ENCODE data around the gene PRKCZ. TPM values are rescaled to one million over a fixed set of nuclear protein-coding genes. Genes with fewer than 3 reads are reported as not detected.

PRKCZ gene
- polyA plus RNA-seq, 3 donors from 2014 or later, result 7.5 to 14.0 (median 9.4) TPM

GRCh38 chr1:2232916-2233438, 182.8 kb downstream of the PRKCZ start:
- peaks cover 0 to 3% (median 0%) of the 10 kb centered on the region in 3 donors for H3K36me3 Mint-ChIP-seq
- H3K4me1 Mint-ChIP-seq, result peaks cover 82 to 85% of the 10 kb centered on the region in 2 donors
- DNase-seq, result peak in 1 of 3 donors; percentile 10
- H3K9me3 Mint-ChIP-seq, result peaks cover 0 to 3% (median 0%) of the 10 kb centered on the region in 6 donors
- peaks cover 61 to 87% (median 84%) of the 10 kb centered on the region in 3 donors for H3K27me3 Mint-ChIP-seq (ENCODE audit: low read depth in 3 of 3)
- H3K27ac Mint-ChIP-seq, result peak overlapping the region; percentile 9 to 100 (median 98)
- peak overlapping the region; percentile 45 to 95 (median 88) for H3K4me3 Mint-ChIP-seq

- DNase-seq, result peak in 1 of 3 donors; percentile 7
- peak overlapping the region; percentile 29 to 100 (median 98) for H3K27ac Mint-ChIP-seq
- peaks cover 61 to 92% (median 89%) of the 10 kb centered on the region in 3 donors for H3K27me3 Mint-ChIP-seq (ENCODE audit: low read depth in 3 of 3)
- H3K4me1 Mint-ChIP-seq, result peaks cover 82 to 85% of the 10 kb centered on the region in 2 donors
- H3K9me3 Mint-ChIP-seq, result peaks cover 0 to 3% (median 0%) of the 10 kb centered on the region in 6 donors
- H3K36me3 Mint-ChIP-seq, result peaks cover 0 to 3% (median 0%) of the 10 kb centered on the region in 3 donors
- H3K4me3 Mint-ChIP-seq, result peak overlapping the region; percentile 45 to 91 (median 64)
Observed at GRCh38 chr1:2233468-2233867, 183.3 kb downstream of the PRKCZ start.

GRCh38 chr1:2233997-2234761, 184.0 kb downstream of the PRKCZ start:
- Mint-ChIP-seq H3K27me3 (ENCODE audit: low read depth in 3 of 3) (peaks cover 59 to 92% (median 90%) of the 10 kb centered on the region in 3 donors), H3K9me3 (no peaks in the 10 kb centered on the region), H3K4me3 (peak overlapping the region; percentile 81 to 91 (median 86))

GRCh38 chr1:2234762-2235113, 184.5 kb downstream of the PRKCZ start:
- DNase-seq, result peak; percentile 82 to 85 (median 84)
- Mint-ChIP-seq H3K36me3 (peaks cover 0 to 3% (median 0%) of the 10 kb centered on the region in 3 donors), H3K9me3 (no peaks in the 10 kb centered on the region), H3K4me1 (peaks cover 82 to 83% of the 10 kb centered on the region in 2 donors), H3K4me3 (peak overlapping the region; percentile 81 to 91 (median 86)), H3K27me3 (ENCODE audit: low read depth in 3 of 3) (peaks cover 62 to 92% (median 90%) of the 10 kb centered on the region in 3 donors), H3K27ac (peak overlapping the region; percentile 88 to 100 (median 98))

More at GRCh38 chr1:2233997-2234761, 184.0 kb downstream of the PRKCZ start:
- H3K27ac Mint-ChIP-seq, result peak overlapping the region; percentile 88 to 100 (median 98)
- H3K36me3 Mint-ChIP-seq, result peaks cover 0 to 3% (median 0%) of the 10 kb centered on the region in 3 donors
- H3K4me1 Mint-ChIP-seq, result peaks cover 82 to 84% of the 10 kb centered on the region in 2 donors
- peak; percentile 94 for DNase-seq

Other genes starting within 250 kb of the PRKCZ start
- 100 to 1,000 TPM in 1 of 3 donors, 10 to 100 TPM in 2; 53.4 to 111 (median 98.7) TPM for gene GNB1, start 159.3 kb upstream of the PRKCZ start, polyA plus RNA-seq
- not detected for gene CALML6, start 135.2 kb upstream of the PRKCZ start, polyA plus RNA-seq
- under 1 TPM in 1 of 3 donors, not detected in 2; 0.18 TPM for gene TMEM52, start 131.1 kb upstream of the PRKCZ start, polyA plus RNA-seq
- gene CFAP74, start 46.6 kb upstream of the PRKCZ start, polyA plus RNA-seq, result not detected
- not detected for gene GABRD, start 31.1 kb upstream of the PRKCZ start, polyA plus RNA-seq
- gene FAAP20, start 144.4 kb downstream of the PRKCZ start, polyA plus RNA-seq, result 10 to 100 TPM; 56.7 to 99.6 (median 79.2) TPM
- gene SKI, start 177.9 kb downstream of the PRKCZ start, polyA plus RNA-seq, result 1 to 10 TPM in 1 of 3 donors, under 1 TPM in 1, not detected in 1; 0.87 to 1.0 TPM

Data from immature natural killer cell (primary cell).